K562 (cell line): ENCODE data around the gene ROPN1L. TPM values are rescaled to one million over a fixed set of nuclear protein-coding genes. Genes with fewer than 3 reads are reported as not detected.

ENCODE experiments used
- ATAC-seq: fragments of 200-7000 bp; cut with Tn5 transposase; 3 replicates; pipeline ENCODE4 v1.9.1; 2020; ENCODE audit warnings: moderate library complexity
- BruUV-seq: library from RNA; stranded (reverse); fragments of 400-500 nt; replicated peaks from 2 replicates; lab custom pipeline; 2021; lab: Mats Ljungman, UMichigan
- CTCF ChIA-PET: fragments of 300-600 bp; formaldehyde crosslinking; extraction: SDS; loops from one replicate; lab custom pipeline; 2021; ENCODE audit warnings: low intra/inter-chr PET ratio; lab: Yijun Ruan, JAX
- POLR2A ChIA-PET: fragments of 300-600, 350-650 bp; sonication (Branson Sonifier 250); formaldehyde crosslinking; extraction: SDS; loops from one replicate; lab custom pipeline; 2021; ENCODE audit warnings: antibody characterized with exemption, inconsistent platforms; lab: Yijun Ruan, JAX
- DNase-seq, 4 experiments: peaks; one replicate each; pipeline versions ENCODE4 v3.0.0 to v3.0.0-alpha.2; 2011 to 2018; ENCODE audit warnings: low spot score in 3 of 4, mixed read lengths in 3 of 4; ENCODE audit errors: extremely low read depth in 1 of 4
- FAIRE-seq: peaks from 2 replicates; lab custom pipeline; 2011; peaks lifted over from hg19 to GRCh38; lab: Jason Lieb, UNC
- H2AFZ ChIP-seq: 2 replicates; pipeline ENCODE4 v1.6.0; 2011; ENCODE audit warnings: low read depth, low read length, control low read depth, inconsistent platforms
- H3K27ac ChIP-seq: fragments of 200-600 bp; 3 replicates; pipeline ENCODE4 v1.8.0; 2011; ENCODE audit warnings: low read depth, mild to moderate bottlenecking, control low read depth, inconsistent platforms, low read length, moderate library complexity, mixed read lengths; ENCODE audit errors: extremely low read depth
- H3K27me3 ChIP-seq, 2 experiments: fragments of 300-600 bp in 1 of 2; 2 replicates in 1 of 2; 3 replicates in 1 of 2; pipeline versions ENCODE4 v1.6.0 to v1.8.0; 2011; ENCODE audit warnings: inconsistent platforms in 2 of 2, low read length in 2 of 2, mild to moderate bottlenecking in 1 of 2, mixed read lengths in 1 of 2, moderate library complexity in 1 of 2; ENCODE audit not compliant: control insufficient read depth in 2 of 2, insufficient read depth in 2 of 2
- H3K36me3 ChIP-seq: fragments of 300-600 bp; 3 replicates; pipeline ENCODE4 v1.8.0; 2011; ENCODE audit warnings: mild to moderate bottlenecking, low read length, inconsistent platforms; ENCODE audit not compliant: control insufficient read depth, insufficient read depth
- H3K4me1 ChIP-seq, 2 experiments: fragments of 200-600 bp in 1 of 2; replicated peaks in 1 of 2; 2 replicates in 1 of 2; 3 replicates in 1 of 2; pipeline versions ENCODE4 v1.5.1 to v1.8.0; 2011; ENCODE audit warnings: inconsistent platforms in 2 of 2, low read length in 2 of 2, mild to moderate bottlenecking in 1 of 2, mixed read lengths in 1 of 2, moderate library complexity in 1 of 2; ENCODE audit not compliant: control insufficient read depth in 2 of 2, insufficient read depth in 2 of 2
- H3K4me2 ChIP-seq: 2 replicates; pipeline ENCODE4 v1.6.1; 2011; ENCODE audit warnings: low read length, control low read depth, inconsistent platforms, mixed read lengths; ENCODE audit not compliant: insufficient read depth
- H3K4me3 ChIP-seq: fragments of 200-600 bp; sonication (generic), shearing (Covaris generic); 2 replicates; pipeline ENCODE4 v1.5.1; 2016; ENCODE audit warnings: control low read depth, inconsistent platforms
- H3K79me2 ChIP-seq: fragments of 200-600 bp; 3 replicates; pipeline ENCODE4 v1.8.0; 2011; ENCODE audit warnings: low read length, inconsistent platforms; ENCODE audit not compliant: control insufficient read depth, insufficient read depth
- H3K9ac ChIP-seq, 2 experiments: 2 replicates each; pipeline versions ENCODE4 v1.6.0 to v1.6.1; 2011; ENCODE audit warnings: low read depth in 2 of 2, low read length in 2 of 2, control low read depth in 1 of 2, inconsistent platforms in 1 of 2, mild to moderate bottlenecking in 1 of 2, mixed read lengths in 1 of 2; ENCODE audit not compliant: insufficient read depth in 1 of 2
- H3K9me1 ChIP-seq: one replicate; pipeline ENCODE4 v1.6.0; 2011; ENCODE audit warnings: inconsistent platforms, mild to moderate bottlenecking, low read length, moderate library complexity; ENCODE audit not compliant: control insufficient read depth, insufficient read depth
- H3K9me3 ChIP-seq: replicated peaks from 2 replicates; pipeline ENCODE4 v1.5.1; 2011; ENCODE audit warnings: low read depth, low read length, inconsistent platforms; ENCODE audit not compliant: control insufficient read depth, insufficient read depth
- H4K20me1 ChIP-seq: replicated peaks from 2 replicates; pipeline ENCODE4 v1.6.1; 2011; ENCODE audit warnings: low read length, inconsistent platforms, mixed read lengths; ENCODE audit not compliant: control insufficient read depth, insufficient read depth
- ARHGAP35 ChIP-seq: fragments of 450-650 bp; IDR thresholded peaks from 2 replicates; pipeline ENCODE4 v1.6.1; 2018; ENCODE audit not compliant: partially characterized antibody
- BMI1 ChIP-seq: fragments of 150-350 bp; IDR thresholded peaks from 2 replicates; pipeline ENCODE4 v1.6.1; 2014; ENCODE audit warnings: low read length
- BRD9 ChIP-seq: fragments of 450-650 bp; IDR thresholded peaks from 2 replicates; pipeline ENCODE4 v1.6.1; 2018; ENCODE audit warnings: low read depth; ENCODE audit not compliant: partially characterized antibody
- CBX5 ChIP-seq: IDR thresholded peaks from 2 replicates; pipeline ENCODE4 v1.6.1; 2014; ENCODE audit warnings: low read depth, borderline replicate concordance
- ESRRB ChIP-seq: fragments of 250-450 bp; sonication (Bioruptor Pico); IDR thresholded peaks from 2 replicates; pipeline ENCODE4 v1.5.0; 2020; ENCODE audit warnings: mild to moderate bottlenecking, moderate library complexity, borderline replicate concordance
- FIP1L1 ChIP-seq: fragments of 200-400 bp; formaldehyde crosslinking; IDR thresholded peaks from 2 replicates; pipeline ENCODE4 v1.6.1; 2018; ENCODE audit warnings: mild to moderate bottlenecking, low read depth, low read length; ENCODE audit not compliant: poor library complexity, severe bottlenecking
- JUND ChIP-seq, 2 experiments: IDR thresholded peaks; 2 replicates in 1 of 2; 3 replicates in 1 of 2; pipeline ENCODE4 v1.6.1; 2011; ENCODE audit warnings: borderline replicate concordance in 2 of 2, low read depth in 2 of 2, low read length in 2 of 2, improper control_type of control experiment in 1 of 2, missing biosample characterization in 1 of 2, missing genetic modification characterization in 1 of 2, missing genetic modification reagents in 1 of 2
- MED1 ChIP-seq: sonication (generic); formaldehyde crosslinking; IDR thresholded peaks from 2 replicates; pipeline ENCODE4 v1.8.1; 2023; ENCODE audit warnings: missing genetic modification reagents, borderline replicate concordance
- MEF2D ChIP-seq: conservative IDR thresholded peaks from 2 replicates; pipeline ENCODE4 v1.6.1; 2016; ENCODE audit warnings: low read depth, missing genetic modification characterization, missing compliant biosample characterization
- NCOA1 ChIP-seq: fragments of 450-650 bp; IDR thresholded peaks from 2 replicates; pipeline ENCODE4 v1.6.1; 2016; ENCODE audit warnings: low read depth
- OTX1 ChIP-seq: fragments of 450-650 bp; formaldehyde crosslinking; IDR thresholded peaks from 2 replicates; pipeline ENCODE4 v1.4.0; 2022; ENCODE audit warnings: mild to moderate bottlenecking
- POLR2G ChIP-seq: fragments of 200-400 bp; formaldehyde crosslinking; IDR thresholded peaks from 2 replicates; pipeline ENCODE4 v1.6.1; 2017; ENCODE audit warnings: low read depth, mild to moderate bottlenecking, antibody characterized with exemption, low read length, moderate library complexity
- RBM17 ChIP-seq: fragments of 200-400 bp; formaldehyde crosslinking; IDR thresholded peaks from 2 replicates; pipeline ENCODE4 v1.6.1; 2017; ENCODE audit warnings: low read depth, mild to moderate bottlenecking, low read length, borderline replicate concordance
- RFX1 ChIP-seq: fragments of 450-650 bp; IDR thresholded peaks from 2 replicates; pipeline ENCODE4 v1.6.1; 2016; ENCODE audit warnings: mild to moderate bottlenecking, moderate library complexity
- SMARCA4 ChIP-seq: fragments of 450-650 bp; IDR thresholded peaks from 2 replicates; pipeline ENCODE4 v1.6.1; 2016
- STAT5B ChIP-seq: fragments of 250-450 bp; sonication (Bioruptor Pico); IDR thresholded peaks from 2 replicates; pipeline ENCODE4 v1.8.0; 2021; ENCODE audit warnings: mild to moderate bottlenecking, inconsistent platforms
- ZMIZ1 ChIP-seq, 2 experiments: fragments of 150-350 bp in 1 of 2; IDR thresholded peaks; 2 replicates each; pipeline ENCODE4 v1.6.1; 2012 to 2016; ENCODE audit warnings: low read depth in 2 of 2, low read length in 2 of 2, mild to moderate bottlenecking in 1 of 2, moderate library complexity in 1 of 2
- ZNF184 ChIP-seq: sonication (generic); formaldehyde crosslinking; IDR thresholded peaks from 2 replicates; pipeline ENCODE4 v1.5.0; 2020; ENCODE audit warnings: missing genetic modification reagents
- ZNF79 ChIP-seq: fragments of 250-450 bp; sonication (Bioruptor Pico); IDR thresholded peaks from 2 replicates; pipeline ENCODE4 v1.4.0; 2020; ENCODE audit warnings: low read depth, mild to moderate bottlenecking, moderate library complexity
- WGBS: fragments of 100-300 bp; shearing (Covaris generic); methylation state at CpG from one replicate; pipeline ENCODE4 v1.1.6; 2016; ENCODE audit warnings: low coverage, mixed read lengths; ENCODE audit not compliant: insufficient coverage; ENCODE audit errors: missing lambda C conversion rate; 5-methylcytosine and 5-hydroxymethylcytosine counted together
- in situ Hi-C: fragments of 300-500 bp; cut with MboI; formaldehyde crosslinking; loops from 4 replicates; pipeline ENCODE4 v1.15.0; 2018; ENCODE audit warnings: inconsistent platforms, mixed read lengths
- intact Hi-C: fragments of 100-400 bp; cut with micrococcal nuclease; formaldehyde crosslinking; loops from 2 replicates; pipeline ENCODE4 v1.14.2; 2022
- polyA plus RNA-seq, 8 experiments: library from polyadenylated mRNA; depleted of rRNA in 4 of 8; stranded (reverse) in 5 of 8; unstranded in 3 of 8; fragments of >200 nt; fragmentation: Nextera tagmentation in 2 of 8; fragmentation: Illumina TruSeq in 1 of 8; extraction: Ambion mirVana in 2 of 8; extraction: Trizol in 1 of 8; gene quantifications; 2 replicates each; pipeline versions ENCODE4 v1.2.1 to v1.2.3, GENCODE V29; 2011 to 2014; ENCODE audit warnings: inconsistent platforms in 1 of 8, missing spikeins in 1 of 8
- total RNA-seq, 7 experiments: library from RNA; depleted of rRNA in 6 of 7; stranded (reverse); fragments of >200 nt in 6 of 7; fragmentation: Illumina TruSeq in 2 of 7; extraction: Trizol in 2 of 7; gene quantifications; 2 replicates each; pipeline versions ENCODE4 v1.2.1 to v1.2.3, GENCODE V29; 2011 to 2021; ENCODE audit warnings: low replicate concordance in 1 of 7

The ROPN1L gene
- total and polyA plus RNA-seq, 9 of the 15 experiments (the other 6 are each of a cell fraction or from before 2014, with no cell fraction given), result 0.04 to 0.85 (median 0.24) TPM; not detected in 3

- Histone ChIP-seq H3K4me3 (no peak overlapping the region), H3K4me2 (no peak overlapping the region), H4K20me1 (peaks cover 8% of the 10 kb centered on the region; the same call in 1 of the 2 replicates), H2AFZ (no peak overlapping the region), H3K27me3 (peaks cover 36 to 53% of the 10 kb centered on the region in 2 experiments), H3K9me1 (no peaks in the 10 kb centered on the region), H3K4me1 (peaks cover 0 to 16% of the 10 kb centered on the region in 2 experiments; a peak in 2 of 5 replicates), H3K27ac (no peak overlapping the region)
- BruUV-seq, result no TSS peak
- in situ Hi-C loops, result loop anchor here (5.0 to 25.0 kb wide), 2 partner anchors 173 to 708 kb away; no protein-coding TSS in a partner anchor
- 18% methylated on average over 19 of the region's 19 CpGs for WGBS
- no peak for FAIRE-seq
- POLR2A ChIA-PET, result interaction anchor here (0.8 to 1.0 kb wide), 3 partner anchors 9 to 130 kb away, joined by 3 read pairs; no protein-coding TSS in a partner anchor
- ATAC-seq, result no peak
- no peak for TF ChIP-seq NCOA1
- TF ChIP-seq ZMIZ1 (IDR thresholded peaks at IDR 0.05; ENCODE audit: low read depth in 2 of 2, low read length in 2 of 2), result no peak
- TF ChIP-seq ZNF184, result no peak
- no peak for TF ChIP-seq ESRRB
- no peak for TF ChIP-seq ZNF79 (CRISPR knock-in tag)
- TF ChIP-seq POLR2G, result no peak
- no peak for TF ChIP-seq BMI1
- TF ChIP-seq FIP1L1, result no peak
- TF ChIP-seq SMARCA4, result no peak
- no peak for TF ChIP-seq JUND (IDR thresholded peaks at IDR 0.05; ENCODE audit: borderline replicate concordance, low read depth, low read length)
- no peak for TF ChIP-seq JUND (tag; IDR thresholded peaks at IDR 0.05; ENCODE audit: borderline replicate concordance, low read depth, low read length)
- TF ChIP-seq RBM17, result no peak
- no peak for TF ChIP-seq MEF2D (tag)
- no peak for TF ChIP-seq BRD9
- no peak for TF ChIP-seq STAT5B (CRISPR knock-in tag)
- no peak for TF ChIP-seq MED1 (CRISPR knock-in tag)
- TF ChIP-seq ARHGAP35, result no peak
- no peak for TF ChIP-seq CBX5
- TF ChIP-seq OTX1 (CRISPR knock-in tag), result no peak
- no peak for TF ChIP-seq RFX1
- TF ChIP-seq, all 486 proteins: peak for 0
- DNase-seq, result no peak
- H3K9ac ChIP-seq, result peak overlapping the region in 1 of 2 experiments; percentile 8; a peak in 1 of 4 replicates
- no peaks in the 10 kb centered on the region for H3K36me3 ChIP-seq
- no peaks in the 10 kb centered on the region for H3K9me3 ChIP-seq
- CTCF ChIA-PET, result interaction anchor here (2.6 to 5.5 kb wide), 2 partner anchors 173 to 235 kb away, joined by 21 to 69 read pairs; no protein-coding TSS in a partner anchor
- H3K79me2 ChIP-seq, result no peaks in the 10 kb centered on the region
- intact Hi-C loops, result loop anchor here (10.0 kb wide), 1 partner anchor 400 kb away; no protein-coding TSS in a partner anchor
Measured at GRCh38 chr5:10454591-10455276, 13.1 kb downstream of the ROPN1L start.
